Stimulated activated CD8-positive, alpha-beta memory T cell treated with anti-CD3 and anti-CD28 coated beads, Interleukin-4, amount 100 ng/mL, for 24 hours (primary cell): Measurements from ENCODE around the gene GLOD4.
A peak's percentile ranks its signal among the peaks of the same experiment; 100 is the strongest.
"Not testable (repeated sequence)": the region's sequence is repeated elsewhere in the genome, so short reads cannot be mapped to it uniquely, and the experiment has no call there.

Source experiments
- DNase-seq: peaks from one replicate; pipeline ENCODE4 v3.0.0-alpha.2; 2020; ENCODE audit warnings: low read depth

The GLOD4 gene, protein sequence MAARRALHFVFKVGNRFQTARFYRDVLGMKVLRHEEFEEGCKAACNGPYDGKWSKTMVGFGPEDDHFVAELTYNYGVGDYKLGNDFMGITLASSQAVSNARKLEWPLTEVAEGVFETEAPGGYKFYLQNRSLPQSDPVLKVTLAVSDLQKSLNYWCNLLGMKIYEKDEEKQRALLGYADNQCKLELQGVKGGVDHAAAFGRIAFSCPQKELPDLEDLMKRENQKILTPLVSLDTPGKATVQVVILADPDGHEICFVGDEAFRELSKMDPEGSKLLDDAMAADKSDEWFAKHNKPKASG

GRCh38 chr17:781805-782731 is at the start of gene GLOD4, which contains the start of gene MRM3:
TSS of gene GLOD4 (minus strand) at chr17:782280. CDS start at chr17:782255, 25 bp downstream.
TSS of gene MRM3 (plus strand) at chr17:782353. CDS start at chr17:782379, 26 bp downstream.
- peak; percentile 96 for DNase-seq

- no peak for DNase-seq
These were observed 48.9 kb upstream of the GLOD4 start for GRCh38 chr17:830950-831349.

DNA sequence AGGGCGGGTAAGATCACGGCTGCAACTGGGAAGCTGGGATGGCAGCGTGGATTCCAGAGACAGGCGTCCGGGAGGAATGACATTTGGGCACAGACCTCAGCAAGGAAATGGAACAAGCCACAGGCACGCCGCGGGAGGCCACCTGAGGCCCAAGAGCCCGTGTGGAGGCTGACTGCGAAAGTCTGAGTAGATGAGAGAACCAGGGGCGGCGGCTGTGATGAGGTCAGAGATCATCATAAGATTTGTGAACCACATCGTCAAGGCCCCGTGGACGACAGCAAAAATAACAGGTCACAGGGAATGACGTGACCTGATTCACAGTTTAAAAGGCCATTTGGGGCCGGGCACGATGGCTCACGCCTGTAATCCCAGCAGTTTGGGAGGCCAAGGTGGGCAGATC is 48.3 kb upstream of the GLOD4 start:
- no peak for DNase-seq

DNA sequence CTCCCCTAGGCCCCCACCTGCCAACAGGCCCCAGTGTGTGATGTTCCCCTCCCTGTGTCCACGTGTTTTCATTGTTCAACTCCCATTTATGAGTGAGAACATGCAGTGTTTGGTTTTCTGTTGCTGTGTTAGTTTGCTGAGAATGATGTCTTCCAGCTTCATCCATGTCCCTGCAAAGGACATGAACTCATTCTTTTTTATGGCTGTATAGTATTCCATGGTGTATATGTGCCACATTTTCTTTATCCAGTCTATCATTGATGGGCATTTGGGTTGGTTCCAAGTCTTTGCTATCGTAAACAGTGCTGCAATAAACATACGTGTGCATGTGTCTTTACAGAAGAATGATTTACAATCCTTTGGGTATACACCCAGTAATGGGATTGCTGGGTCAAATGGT is 47.5 kb upstream of the GLOD4 start:
- not testable (repeated sequence) for DNase-seq

DNA sequence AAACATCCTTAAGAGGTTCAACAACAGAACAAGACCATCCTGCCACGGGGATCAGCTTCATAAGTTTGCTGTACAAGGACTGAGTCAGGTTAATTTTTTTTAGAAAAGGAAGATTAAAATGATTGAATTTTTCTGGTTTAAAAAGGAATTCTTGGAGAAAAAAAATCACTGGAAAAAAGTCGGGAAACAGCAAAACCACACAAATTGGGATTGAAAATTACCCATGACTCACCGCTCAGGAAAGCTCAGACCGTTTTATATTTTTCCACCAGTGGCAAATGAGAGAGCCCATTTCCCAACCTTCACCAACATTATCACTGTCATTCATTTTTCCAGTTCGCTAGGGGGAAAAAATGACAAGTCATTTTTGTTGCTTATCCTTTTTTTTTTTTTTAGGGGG is 46.7 kb upstream of the GLOD4 start:
- DNase-seq = no peak

DNA sequence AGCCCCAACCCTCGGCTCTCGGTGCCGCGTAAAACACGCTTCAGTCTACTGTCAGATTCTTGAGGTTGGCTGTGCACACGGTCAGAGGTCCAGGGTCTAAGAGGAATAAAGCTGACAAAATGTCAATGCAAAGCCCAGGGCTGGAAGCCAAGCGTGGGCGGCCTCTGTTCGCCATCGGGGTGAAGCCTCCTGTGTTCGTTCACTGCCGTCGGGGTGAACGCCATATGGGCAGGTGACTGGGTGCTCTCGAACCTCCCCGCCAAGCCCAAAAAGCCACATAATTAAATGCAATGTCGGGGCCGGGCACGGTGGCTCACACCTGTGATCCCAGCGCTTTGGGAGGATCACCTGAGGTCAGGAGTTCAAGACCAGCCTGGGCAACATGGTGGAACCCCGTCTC is 44.7 kb upstream of the GLOD4 start:
- no peak for DNase-seq

DNA sequence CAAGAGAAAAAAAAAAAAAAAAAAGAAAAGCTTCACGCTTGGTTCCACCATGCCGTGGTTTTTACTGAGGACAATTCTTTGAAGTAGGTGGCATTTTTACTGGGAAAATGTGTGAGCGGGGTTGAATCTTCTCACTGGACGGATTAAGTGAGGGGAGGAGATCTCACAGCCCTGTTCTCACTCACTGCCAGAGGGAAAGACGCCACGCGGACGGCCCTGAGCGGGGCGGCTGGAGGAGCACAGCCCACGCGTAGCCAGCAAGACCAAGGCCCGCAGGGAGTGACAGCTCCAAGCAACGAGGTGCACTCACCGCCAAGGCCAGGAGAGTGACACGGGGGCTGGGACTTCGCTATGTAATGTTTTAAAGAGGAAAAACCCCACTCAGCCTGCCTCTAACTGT is 43.1 kb upstream of the GLOD4 start:
- DNase-seq = no peak

GRCh38 chr17:824378-824777 is 42.3 kb upstream of the GLOD4 start:
- no peak for DNase-seq

- DNase-seq = no peak
These were observed 41.4 kb upstream of the GLOD4 start for GRCh38 chr17:823501-823902.

DNA sequence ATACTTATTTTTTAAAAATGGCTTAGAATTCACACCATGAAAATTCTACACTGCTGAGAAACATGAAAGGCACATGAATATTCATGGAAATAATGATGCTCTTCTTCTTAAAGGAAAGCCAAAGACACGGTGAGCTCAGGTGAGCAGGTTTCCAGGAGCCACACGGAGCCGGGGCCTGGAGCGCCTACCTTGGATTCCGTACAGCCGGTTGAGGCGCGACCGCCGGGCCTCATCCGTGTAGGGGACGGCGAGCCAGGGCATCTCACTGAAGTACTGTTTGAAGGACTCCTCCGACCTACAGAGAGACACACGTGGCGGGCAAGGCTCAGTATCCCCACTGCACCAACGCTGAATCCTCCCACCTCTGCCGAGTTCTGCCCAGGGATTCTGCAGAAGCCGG is 37.2 kb upstream of the GLOD4 start:
- DNase-seq = no peak

- no peak for DNase-seq
These were observed 32.3 kb upstream of the GLOD4 start for GRCh38 chr17:814371-814770.

- no peak for DNase-seq
These were observed 30.6 kb upstream of the GLOD4 start for GRCh38 chr17:812638-813204.

- no peak for DNase-seq
These were observed 29.1 kb upstream of the GLOD4 start for GRCh38 chr17:811051-811784.

GRCh38 chr17:807523-808294 is 25.6 kb upstream of the GLOD4 start:
- DNase-seq = no peak

GRCh38 chr17:806781-807522 is 24.9 kb upstream of the GLOD4 start:
- no peak for DNase-seq

DNA sequence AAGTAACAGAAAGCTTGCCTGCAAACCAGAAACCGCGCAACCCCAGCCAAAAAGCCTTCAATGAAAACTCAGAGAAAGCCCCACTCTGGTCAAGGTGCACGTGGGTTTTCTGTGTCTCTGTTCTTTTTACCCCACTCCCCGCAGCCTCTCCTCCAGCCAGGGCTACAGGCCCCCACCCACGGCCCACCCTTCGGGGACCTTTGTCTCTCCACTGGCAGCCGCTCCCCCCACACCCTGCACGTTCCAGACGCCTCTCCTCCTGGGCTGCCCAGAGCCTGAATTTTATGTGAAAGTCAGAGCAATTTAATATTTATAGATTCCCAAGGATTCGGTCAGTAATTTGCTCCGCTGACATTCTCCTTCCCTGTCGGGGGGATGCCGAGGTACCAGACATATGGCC is 24.3 kb upstream of the GLOD4 start:
- no peak for DNase-seq

- DNase-seq = not testable (repeated sequence)
These were observed 23.8 kb upstream of the GLOD4 start for GRCh38 chr17:805886-806285.

DNA sequence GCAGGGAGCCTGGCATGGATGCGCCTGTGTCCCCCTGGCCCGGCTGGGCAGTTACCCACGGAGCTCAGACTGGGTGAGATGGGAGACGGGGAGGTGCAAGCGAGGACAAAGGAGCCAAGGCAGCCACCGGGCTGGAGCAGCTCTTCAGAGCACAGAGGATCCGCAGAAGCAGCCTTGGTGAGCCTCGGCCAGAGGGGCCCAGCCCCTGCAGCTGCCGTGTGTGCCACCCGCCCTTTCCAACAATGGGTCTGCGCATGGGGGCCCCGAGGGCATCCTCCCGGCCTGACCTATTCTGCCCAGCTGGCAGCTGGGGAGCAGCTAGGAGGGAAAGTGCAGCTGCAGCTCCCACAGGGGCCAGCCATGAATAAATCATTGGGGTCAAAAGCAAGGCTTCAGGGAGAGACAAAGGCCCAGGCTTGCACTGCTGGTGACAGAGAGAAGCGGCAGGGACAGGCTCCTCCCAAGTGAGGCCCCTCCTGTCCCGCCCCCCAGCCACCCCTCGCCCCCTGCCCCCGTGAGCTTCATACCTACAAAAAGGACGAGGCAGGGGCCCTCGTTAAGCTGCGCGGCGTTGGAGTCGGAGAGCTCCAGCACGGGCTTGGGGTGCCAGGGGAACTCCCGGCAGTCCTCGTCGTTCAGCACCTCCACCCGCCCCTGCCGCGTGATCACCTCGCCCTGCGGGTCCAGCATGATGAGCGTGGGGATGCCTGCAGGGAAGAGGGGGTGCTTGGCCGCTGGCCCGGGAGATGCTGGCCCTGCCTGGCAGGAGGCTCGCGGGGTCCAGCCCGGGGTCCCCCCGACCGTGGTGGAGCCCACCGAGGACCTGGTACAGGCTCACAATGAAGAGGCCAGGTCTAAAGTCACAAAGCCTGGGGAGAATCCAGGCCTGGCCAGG is 22.7 kb upstream of the GLOD4 start:
- no peak for DNase-seq
